Transverse colon (tissue), 4 donors: ENCODE measurements around the gene PLSCR1.

ENCODE experiments used
- POLR2A ChIP-seq: fragments of 450-650 bp; IDR thresholded peaks from one replicate; pipeline ENCODE4 v1.6.1; 2016; ENCODE audit warnings: antibody characterized with exemption, mild to moderate bottlenecking, moderate library complexity
- POLR2AphosphoS5 ChIP-seq, 3 donors: sonication (generic); formaldehyde crosslinking; IDR thresholded peaks; one replicate each; pipeline ENCODE4 v1.6.1; 2016; ENCODE audit warnings: antibody characterized with exemption in 3 of 3
- TF ChIP-seq, protein P1 (sequence below), 5 experiments: fragments of 200-600 bp in 3 of 5; fragments of 450-650 bp in 2 of 5; sonication (generic) in 3 of 5; IDR thresholded peaks; 1 replicate in 2 of 5; 2 replicates in 3 of 5; pipeline ENCODE4 v1.5.1; 2016 to 2017; ENCODE audit warnings: antibody characterized with exemption in 5 of 5, inconsistent platforms in 3 of 5, mild to moderate bottlenecking in 2 of 5, moderate library complexity in 1 of 5

DNA sequence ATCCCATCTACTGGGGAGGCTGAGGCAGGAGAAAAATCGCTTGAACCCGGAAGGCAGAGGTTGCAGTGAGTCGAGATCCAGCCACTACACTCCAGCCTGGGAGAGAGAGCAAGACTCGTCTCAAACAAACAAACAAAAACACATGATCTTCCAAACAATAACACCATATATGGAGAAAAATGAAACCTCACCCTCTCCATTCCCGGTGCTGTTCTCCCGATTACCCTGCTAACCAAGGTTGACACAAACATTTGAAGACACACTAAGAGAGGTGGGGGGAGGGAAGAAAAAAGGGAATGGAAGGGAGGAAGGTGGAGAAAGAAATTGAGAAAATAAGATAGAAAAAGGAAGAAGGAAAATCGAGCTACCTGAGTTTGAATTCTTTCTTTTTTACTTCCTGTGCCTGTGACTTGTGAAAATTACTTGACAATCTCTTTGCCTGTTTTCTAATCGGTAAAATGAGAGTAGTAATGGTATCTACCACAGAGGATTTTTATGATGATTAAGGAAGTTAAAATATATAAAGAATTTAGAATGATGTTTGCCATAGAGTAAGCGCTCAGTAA is 73.9 kb downstream of the PLSCR1 start:
- TF ChIP-seq, protein P1, sequence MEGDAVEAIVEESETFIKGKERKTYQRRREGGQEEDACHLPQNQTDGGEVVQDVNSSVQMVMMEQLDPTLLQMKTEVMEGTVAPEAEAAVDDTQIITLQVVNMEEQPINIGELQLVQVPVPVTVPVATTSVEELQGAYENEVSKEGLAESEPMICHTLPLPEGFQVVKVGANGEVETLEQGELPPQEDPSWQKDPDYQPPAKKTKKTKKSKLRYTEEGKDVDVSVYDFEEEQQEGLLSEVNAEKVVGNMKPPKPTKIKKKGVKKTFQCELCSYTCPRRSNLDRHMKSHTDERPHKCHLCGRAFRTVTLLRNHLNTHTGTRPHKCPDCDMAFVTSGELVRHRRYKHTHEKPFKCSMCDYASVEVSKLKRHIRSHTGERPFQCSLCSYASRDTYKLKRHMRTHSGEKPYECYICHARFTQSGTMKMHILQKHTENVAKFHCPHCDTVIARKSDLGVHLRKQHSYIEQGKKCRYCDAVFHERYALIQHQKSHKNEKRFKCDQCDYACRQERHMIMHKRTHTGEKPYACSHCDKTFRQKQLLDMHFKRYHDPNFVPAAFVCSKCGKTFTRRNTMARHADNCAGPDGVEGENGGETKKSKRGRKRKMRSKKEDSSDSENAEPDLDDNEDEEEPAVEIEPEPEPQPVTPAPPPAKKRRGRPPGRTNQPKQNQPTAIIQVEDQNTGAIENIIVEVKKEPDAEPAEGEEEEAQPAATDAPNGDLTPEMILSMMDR (IDR thresholded peaks at IDR 0.05): no peak
- TF ChIP-seq POLR2A (no peak), POLR2AphosphoS5 (IDR thresholded peaks at IDR 0.05) (no peak)
